SK-N-MC (cell line): ENCODE results near the gene PPCDC.

Experiments used
- DNase-seq: peaks from one replicate; pipeline ENCODE4 v3.0.0-alpha.2; 2011; ENCODE audit warnings: low read depth, low spot score
- H3K27ac ChIP-seq: fragments of 200-600 bp; sonication (generic); 2 replicates; pipeline ENCODE4 v1.5.1; 2016; ENCODE audit warnings: mixed run types
- H3K36me3 ChIP-seq: fragments of 200-600 bp; sonication (generic); 2 replicates; pipeline ENCODE4 v1.6.1; 2017; ENCODE audit warnings: antibody characterized with exemption, low read length, mixed read lengths; ENCODE audit not compliant: insufficient read depth
- H3K4me3 ChIP-seq: fragments of 200-600 bp; sonication (generic); 2 replicates; pipeline ENCODE4 v1.5.1; 2016
- H3K9ac ChIP-seq: fragments of 200-600 bp; sonication (generic); 2 replicates; pipeline ENCODE4 v1.8.0; 2017; ENCODE audit warnings: mixed run types, mixed read lengths; ENCODE audit not compliant: insufficient read length
- H3K9me3 ChIP-seq: fragments of 200-600 bp; sonication (generic); 2 replicates; pipeline ENCODE4 v1.6.1; 2017; ENCODE audit warnings: low read depth, mild to moderate bottlenecking, antibody characterized with exemption, low read length, moderate library complexity, mixed read lengths
- EZH2 ChIP-seq: fragments of 200-600 bp; sonication (generic); IDR thresholded peaks from one replicate; pipeline ENCODE4 v1.6.1; 2017; ENCODE audit warnings: antibody characterized with exemption
- FOXP2 ChIP-seq: optimal IDR thresholded peaks from 2 replicates; pipeline ENCODE3; 2011; ENCODE audit warnings: mild to moderate bottlenecking, moderate library complexity; ENCODE audit not compliant: insufficient read depth; ENCODE audit errors: extremely low read length, control extremely low read depth
- POLR2AphosphoS5 ChIP-seq: IDR thresholded peaks from 2 replicates; pipeline ENCODE4 v1.6.1; 2012; ENCODE audit warnings: mild to moderate bottlenecking, low read depth, low read length, borderline replicate concordance

PPCDC gene, protein sequence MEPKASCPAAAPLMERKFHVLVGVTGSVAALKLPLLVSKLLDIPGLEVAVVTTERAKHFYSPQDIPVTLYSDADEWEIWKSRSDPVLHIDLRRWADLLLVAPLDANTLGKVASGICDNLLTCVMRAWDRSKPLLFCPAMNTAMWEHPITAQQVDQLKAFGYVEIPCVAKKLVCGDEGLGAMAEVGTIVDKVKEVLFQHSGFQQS

DNA sequence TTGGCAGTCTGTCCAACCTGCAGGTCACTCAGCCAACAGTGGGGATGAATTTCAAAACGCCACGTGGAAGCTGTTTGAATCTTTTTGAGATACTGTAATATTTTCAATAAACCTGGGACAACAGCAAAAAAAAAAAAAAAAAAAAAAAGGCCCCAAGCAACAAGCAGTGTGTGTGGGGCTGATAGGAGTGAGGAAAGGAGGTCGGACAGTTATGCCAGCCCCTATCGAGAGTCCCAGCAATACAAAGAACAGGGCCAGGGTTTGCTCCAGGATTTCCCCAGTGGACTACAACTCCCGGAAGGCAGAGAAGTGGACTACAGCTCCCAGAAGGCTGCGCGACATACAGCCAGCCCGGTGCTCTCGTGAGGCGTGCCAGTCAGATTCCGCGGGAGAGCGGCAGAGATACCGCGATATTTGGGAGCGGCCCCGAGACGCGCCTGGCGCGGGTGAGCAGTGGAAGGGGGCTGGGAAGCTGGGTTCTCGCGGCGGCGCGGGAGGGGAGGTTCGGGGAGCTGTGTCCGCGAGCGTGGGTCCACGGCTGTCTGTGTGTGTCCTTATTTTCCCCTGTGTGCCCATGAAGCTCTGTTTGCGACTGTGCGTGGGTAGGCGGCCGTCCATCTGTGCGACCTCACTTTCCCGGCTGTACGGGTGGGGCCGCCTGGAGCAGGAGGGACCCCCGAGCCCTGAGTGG is at the start of gene PPCDC:
Gene PPCDC, plus strand, starts transcription at position 410 of the 691 bp plus-strand sequence. CDS start 4,729 bp downstream, outside the sequence.
- Histone ChIP-seq H3K9ac (peak within 1 kb of the TSS; percentile 100), H3K27ac (peak within 1 kb of the TSS; percentile 89), H3K4me3 (peak within 1 kb of the TSS; percentile 96), H3K36me3 (no peaks in the 10 kb centered on the region), H3K9me3 (no peaks in the 10 kb centered on the region)
- peak; percentile 87 for DNase-seq
- TF ChIP-seq POLR2AphosphoS5 (peak; percentile 97), EZH2 (no peak)

DNA sequence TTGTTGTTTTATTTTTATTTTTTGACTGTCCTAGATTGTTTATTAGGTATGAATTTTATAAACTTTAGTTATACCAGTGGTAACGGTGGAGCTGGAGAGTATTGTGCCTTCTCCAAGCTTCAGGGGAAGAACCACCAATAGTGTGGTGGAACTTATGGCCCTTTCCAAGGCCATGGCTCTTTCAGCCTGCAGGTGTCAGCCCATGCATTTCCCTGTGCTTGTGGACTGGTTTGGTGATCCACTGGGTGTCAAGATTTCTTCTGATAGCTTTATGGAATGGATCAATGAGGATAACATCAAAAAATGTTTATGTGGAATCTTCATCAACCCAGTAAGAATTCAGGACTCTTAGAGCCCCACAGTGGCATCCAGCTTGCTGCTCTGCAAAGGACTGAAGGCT is 47.2 kb upstream of the PPCDC start:
- Histone ChIP-seq H3K9me3 (no peaks in the 10 kb centered on the region), H3K27ac (no peak overlapping the region), H3K36me3 (no peaks in the 10 kb centered on the region), H3K9ac (no peak overlapping the region), H3K4me3 (no peak overlapping the region)
- TF ChIP-seq POLR2AphosphoS5 (no peak), EZH2 (no peak), FOXP2 (no peak)
- DNase-seq: no peak

DNA sequence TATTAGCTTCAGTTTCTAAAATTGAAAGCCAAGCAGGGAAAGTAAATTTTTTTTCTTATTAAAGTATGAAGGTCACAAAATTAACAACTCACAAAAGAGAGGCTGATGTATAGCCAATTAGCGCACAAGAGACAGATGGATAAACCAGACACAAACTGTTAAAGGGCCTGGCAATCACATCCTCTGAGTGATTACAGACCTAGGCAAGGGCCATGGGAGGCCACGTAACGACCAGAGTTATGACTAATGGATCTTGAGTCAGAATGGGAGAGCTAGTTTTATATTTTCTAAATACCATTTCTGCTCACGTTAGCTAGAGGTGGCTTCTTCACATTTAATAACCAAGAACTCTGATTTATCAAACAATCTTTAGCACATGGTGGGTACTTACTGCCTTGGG is 45.8 kb upstream of the PPCDC start:
- Histone ChIP-seq H3K27ac (no peak overlapping the region), H3K4me3 (no peak overlapping the region), H3K36me3 (no peaks in the 10 kb centered on the region), H3K9ac (no peak overlapping the region), H3K9me3 (no peaks in the 10 kb centered on the region)
- TF ChIP-seq EZH2: no peak
- no peak for DNase-seq

GRCh38 chr15:74978077-74978476 is 45.3 kb upstream of the PPCDC start:
- TF ChIP-seq EZH2 (no peak), FOXP2 (no peak), POLR2AphosphoS5 (no peak)
- no peak overlapping the region for H3K27ac ChIP-seq
- DNase-seq: no peak

DNA sequence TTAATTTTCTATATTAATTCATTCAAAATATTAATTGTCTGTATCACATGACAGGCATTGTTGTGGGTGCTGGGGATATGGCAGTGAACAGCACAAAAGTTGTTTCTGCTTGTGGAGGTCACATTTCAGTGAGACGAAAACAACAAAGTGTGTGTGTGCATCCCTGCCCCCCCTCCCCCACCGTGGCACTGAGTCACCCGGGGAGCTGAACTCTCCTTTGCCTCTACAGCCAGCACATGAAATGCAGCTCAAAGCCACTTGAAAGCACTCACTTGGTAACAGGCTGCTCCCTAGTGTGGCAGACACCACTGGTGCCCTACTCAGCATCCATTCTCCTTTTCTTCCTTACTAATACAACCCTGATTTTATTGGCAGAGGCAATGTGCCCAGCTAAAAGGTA is 44.9 kb upstream of the PPCDC start:
- no peaks in the 10 kb centered on the region for H3K36me3 ChIP-seq
- no peak for DNase-seq

More at GRCh38 chr15:74978077-74978476, 45.3 kb upstream of the PPCDC start:
- no peak overlapping the region for H3K9ac ChIP-seq
- no peak overlapping the region for H3K4me3 ChIP-seq
- no peaks in the 10 kb centered on the region for H3K9me3 ChIP-seq
- no peaks in the 10 kb centered on the region for H3K36me3 ChIP-seq

DNA sequence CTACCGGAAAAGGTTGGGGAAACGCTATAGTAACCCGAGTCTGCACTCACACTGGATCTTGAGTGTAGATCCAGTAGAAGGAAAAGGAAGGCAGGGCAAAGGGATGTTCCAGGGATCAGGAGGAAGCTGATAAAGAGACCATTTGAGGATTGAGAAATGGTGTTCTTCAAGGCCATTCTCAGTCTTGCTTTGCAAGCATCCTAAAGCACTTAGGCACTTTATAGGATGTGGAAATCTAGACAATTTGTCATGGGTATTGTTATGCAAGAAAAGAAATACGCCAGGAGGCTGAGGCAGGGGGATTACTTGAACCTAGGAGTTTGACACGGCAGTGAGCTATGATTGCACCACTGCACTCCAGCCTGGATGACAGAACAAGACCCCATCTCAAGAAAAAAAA is 41.2 kb upstream of the PPCDC start:
- no peak overlapping the region for H3K27ac ChIP-seq
- H3K9ac ChIP-seq: no peak overlapping the region
- no peaks in the 10 kb centered on the region for H3K9me3 ChIP-seq
- TF ChIP-seq FOXP2: no peak
- no peak for TF ChIP-seq POLR2AphosphoS5
- no peak for TF ChIP-seq EZH2
- no peaks in the 10 kb centered on the region for H3K36me3 ChIP-seq
- DNase-seq: no peak
- no peak overlapping the region for H3K4me3 ChIP-seq

More for the DNA sequence above, 44.9 kb upstream of the PPCDC start:
- Histone ChIP-seq H3K9me3 (no peaks in the 10 kb centered on the region), H3K27ac (no peak overlapping the region), H3K9ac (no peak overlapping the region), H3K4me3 (no peak overlapping the region)
- TF ChIP-seq POLR2AphosphoS5 (no peak), FOXP2 (no peak)

DNA sequence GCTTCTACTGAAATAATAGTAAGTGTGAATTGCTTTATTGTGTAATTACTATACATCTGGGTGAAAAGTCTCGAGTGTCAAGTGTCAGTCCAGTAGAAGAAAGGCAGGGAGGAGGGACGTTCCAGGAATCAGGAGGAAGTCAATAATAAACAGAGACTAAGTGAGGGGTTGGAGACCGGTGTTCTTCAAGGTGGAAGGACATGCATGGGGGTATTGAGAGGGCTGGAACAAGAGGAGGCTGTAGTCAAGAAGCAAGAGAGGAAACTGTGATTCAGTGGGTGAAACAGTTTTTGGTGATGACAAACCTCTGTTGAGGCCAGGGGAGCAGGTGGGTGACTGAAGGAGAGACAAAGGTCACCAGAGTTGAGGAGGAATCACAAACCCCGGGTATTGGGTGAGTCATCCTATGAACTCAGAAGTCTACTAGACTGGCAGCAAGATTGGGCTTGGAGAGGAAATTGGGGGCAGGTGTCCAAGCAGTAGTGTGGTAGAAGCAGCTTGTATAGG is 39.6 kb upstream of the PPCDC start:
- H3K9me3 ChIP-seq: no peaks in the 10 kb centered on the region
- H3K4me3 ChIP-seq: no peak overlapping the region
- no peaks in the 10 kb centered on the region for H3K36me3 ChIP-seq
- H3K27ac ChIP-seq: no peak overlapping the region
- no peak for DNase-seq
- TF ChIP-seq EZH2 (no peak), FOXP2 (no peak), POLR2AphosphoS5 (no peak)
- H3K9ac ChIP-seq: no peak overlapping the region

DNA sequence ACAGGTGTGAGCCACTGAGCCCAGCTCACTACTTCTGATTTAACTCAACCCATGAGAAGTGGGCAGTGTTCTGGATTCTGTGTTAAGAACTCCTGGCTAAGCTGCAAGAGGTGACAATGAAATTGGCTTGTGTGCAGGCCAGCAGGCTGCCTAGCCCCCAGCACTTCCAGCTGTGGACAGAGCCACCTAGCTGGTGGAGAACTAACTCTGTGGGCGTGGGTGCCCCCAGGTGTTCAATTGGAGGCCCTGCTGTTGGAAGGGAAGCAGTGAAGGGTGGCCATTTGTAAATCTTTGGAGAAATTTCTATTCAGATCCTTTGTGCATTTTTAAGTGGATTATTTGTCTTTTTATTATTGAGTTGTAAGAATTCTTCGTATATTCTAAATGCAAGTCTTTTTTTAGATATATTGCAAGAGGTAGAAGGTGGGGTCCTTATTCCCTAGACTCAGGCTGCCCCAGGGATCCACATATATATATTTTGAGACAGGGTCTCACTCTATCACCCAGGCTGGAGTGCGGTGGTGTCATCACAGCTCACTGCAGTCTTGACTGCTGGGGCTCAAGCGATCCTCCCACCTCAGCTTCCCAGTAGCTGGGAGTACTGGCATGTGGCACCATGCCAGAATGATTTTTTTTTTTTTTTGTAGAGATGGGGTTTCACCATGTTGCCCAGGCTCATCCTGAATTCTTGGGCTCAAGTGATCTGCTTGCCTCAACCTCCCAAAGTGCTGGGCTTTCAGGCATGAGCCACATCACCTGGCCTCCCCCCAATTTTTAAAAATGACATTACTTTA is 35.2 kb upstream of the PPCDC start:
- no peak for TF ChIP-seq FOXP2
- Histone ChIP-seq H3K27ac (no peak overlapping the region), H3K36me3 (no peaks in the 10 kb centered on the region), H3K9me3 (no peaks in the 10 kb centered on the region), H3K4me3 (no peak overlapping the region), H3K9ac (no peak overlapping the region)
- no peak for DNase-seq
